K562 (cell line): ENCODE results near the gene RGS6. TPM values are rescaled to one million over a fixed set of nuclear protein-coding genes. Genes with fewer than 3 reads are reported as not detected.

Source experiments
- ATAC-seq: fragments of 200-7000 bp; cut with Tn5 transposase; 3 replicates; pipeline ENCODE4 v1.9.1; 2020; ENCODE audit warnings: moderate library complexity
- BruUV-seq: library from RNA; stranded (reverse); fragments of 400-500 nt; replicated peaks from 2 replicates; lab custom pipeline; 2021; lab: Mats Ljungman, UMichigan
- CTCF ChIA-PET: fragments of 300-600 bp; formaldehyde crosslinking; extraction: SDS; loops from one replicate; lab custom pipeline; 2021; ENCODE audit warnings: low intra/inter-chr PET ratio; lab: Yijun Ruan, JAX
- POLR2A ChIA-PET: fragments of 300-600, 350-650 bp; sonication (Branson Sonifier 250); formaldehyde crosslinking; extraction: SDS; loops from one replicate; lab custom pipeline; 2021; ENCODE audit warnings: antibody characterized with exemption, inconsistent platforms; lab: Yijun Ruan, JAX
- DNase-seq, 4 experiments: peaks; one replicate each; pipeline versions ENCODE4 v3.0.0 to v3.0.0-alpha.2; 2011 to 2018; ENCODE audit warnings: low spot score in 3 of 4, mixed read lengths in 3 of 4; ENCODE audit errors: extremely low read depth in 1 of 4
- FAIRE-seq: peaks from 2 replicates; lab custom pipeline; 2011; peaks lifted over from hg19 to GRCh38; lab: Jason Lieb, UNC
- H2AFZ ChIP-seq: 2 replicates; pipeline ENCODE4 v1.6.0; 2011; ENCODE audit warnings: low read depth, low read length, control low read depth, inconsistent platforms
- H3K27ac ChIP-seq: fragments of 200-600 bp; 3 replicates; pipeline ENCODE4 v1.8.0; 2011; ENCODE audit warnings: low read depth, mild to moderate bottlenecking, control low read depth, inconsistent platforms, low read length, moderate library complexity, mixed read lengths; ENCODE audit errors: extremely low read depth
- H3K27me3 ChIP-seq, 2 experiments: fragments of 300-600 bp in 1 of 2; 2 replicates in 1 of 2; 3 replicates in 1 of 2; pipeline versions ENCODE4 v1.6.0 to v1.8.0; 2011; ENCODE audit warnings: inconsistent platforms in 2 of 2, low read length in 2 of 2, mild to moderate bottlenecking in 1 of 2, mixed read lengths in 1 of 2, moderate library complexity in 1 of 2; ENCODE audit not compliant: control insufficient read depth in 2 of 2, insufficient read depth in 2 of 2
- H3K36me3 ChIP-seq: fragments of 300-600 bp; 3 replicates; pipeline ENCODE4 v1.8.0; 2011; ENCODE audit warnings: mild to moderate bottlenecking, low read length, inconsistent platforms; ENCODE audit not compliant: control insufficient read depth, insufficient read depth
- H3K4me1 ChIP-seq, 2 experiments: fragments of 200-600 bp in 1 of 2; replicated peaks in 1 of 2; 2 replicates in 1 of 2; 3 replicates in 1 of 2; pipeline versions ENCODE4 v1.5.1 to v1.8.0; 2011; ENCODE audit warnings: inconsistent platforms in 2 of 2, low read length in 2 of 2, mild to moderate bottlenecking in 1 of 2, mixed read lengths in 1 of 2, moderate library complexity in 1 of 2; ENCODE audit not compliant: control insufficient read depth in 2 of 2, insufficient read depth in 2 of 2
- H3K4me2 ChIP-seq: 2 replicates; pipeline ENCODE4 v1.6.1; 2011; ENCODE audit warnings: low read length, control low read depth, inconsistent platforms, mixed read lengths; ENCODE audit not compliant: insufficient read depth
- H3K4me3 ChIP-seq: fragments of 200-600 bp; sonication (generic), shearing (Covaris generic); 2 replicates; pipeline ENCODE4 v1.5.1; 2016; ENCODE audit warnings: control low read depth, inconsistent platforms
- H3K79me2 ChIP-seq: fragments of 200-600 bp; 3 replicates; pipeline ENCODE4 v1.8.0; 2011; ENCODE audit warnings: low read length, inconsistent platforms; ENCODE audit not compliant: control insufficient read depth, insufficient read depth
- H3K9ac ChIP-seq, 2 experiments: 2 replicates each; pipeline versions ENCODE4 v1.6.0 to v1.6.1; 2011; ENCODE audit warnings: low read depth in 2 of 2, low read length in 2 of 2, control low read depth in 1 of 2, inconsistent platforms in 1 of 2, mild to moderate bottlenecking in 1 of 2, mixed read lengths in 1 of 2; ENCODE audit not compliant: insufficient read depth in 1 of 2
- H3K9me1 ChIP-seq: one replicate; pipeline ENCODE4 v1.6.0; 2011; ENCODE audit warnings: inconsistent platforms, mild to moderate bottlenecking, low read length, moderate library complexity; ENCODE audit not compliant: control insufficient read depth, insufficient read depth
- H3K9me3 ChIP-seq: replicated peaks from 2 replicates; pipeline ENCODE4 v1.5.1; 2011; ENCODE audit warnings: low read depth, low read length, inconsistent platforms; ENCODE audit not compliant: control insufficient read depth, insufficient read depth
- H4K20me1 ChIP-seq: replicated peaks from 2 replicates; pipeline ENCODE4 v1.6.1; 2011; ENCODE audit warnings: low read length, inconsistent platforms, mixed read lengths; ENCODE audit not compliant: control insufficient read depth, insufficient read depth
- WGBS: fragments of 100-300 bp; shearing (Covaris generic); methylation state at CpG from one replicate; pipeline ENCODE4 v1.1.6; 2016; ENCODE audit warnings: low coverage, mixed read lengths; ENCODE audit not compliant: insufficient coverage; ENCODE audit errors: missing lambda C conversion rate; 5-methylcytosine and 5-hydroxymethylcytosine counted together
- in situ Hi-C: fragments of 300-500 bp; cut with MboI; formaldehyde crosslinking; loops from 4 replicates; pipeline ENCODE4 v1.15.0; 2018; ENCODE audit warnings: inconsistent platforms, mixed read lengths
- intact Hi-C: fragments of 100-400 bp; cut with micrococcal nuclease; formaldehyde crosslinking; loops from 2 replicates; pipeline ENCODE4 v1.14.2; 2022
- polyA plus RNA-seq, 8 experiments: library from polyadenylated mRNA; depleted of rRNA in 4 of 8; stranded (reverse) in 5 of 8; unstranded in 3 of 8; fragments of >200 nt; fragmentation: Nextera tagmentation in 2 of 8; fragmentation: Illumina TruSeq in 1 of 8; extraction: Ambion mirVana in 2 of 8; extraction: Trizol in 1 of 8; gene quantifications; 2 replicates each; pipeline versions ENCODE4 v1.2.1 to v1.2.3, GENCODE V29; 2011 to 2014; ENCODE audit warnings: inconsistent platforms in 1 of 8, missing spikeins in 1 of 8
- total RNA-seq, 7 experiments: library from RNA; depleted of rRNA in 6 of 7; stranded (reverse); fragments of >200 nt in 6 of 7; fragmentation: Illumina TruSeq in 2 of 7; extraction: Trizol in 2 of 7; gene quantifications; 2 replicates each; pipeline versions ENCODE4 v1.2.1 to v1.2.3, GENCODE V29; 2011 to 2021; ENCODE audit warnings: low replicate concordance in 1 of 7
- TF ChIP-seq, protein P1 (sequence below): IDR thresholded peaks from 2 replicates; pipeline ENCODE4 v1.6.1; 2016; ENCODE audit warnings: missing genetic modification characterization, missing compliant biosample characterization
- TF ChIP-seq, protein P2 (sequence below), 2 experiments: fragments of 450-650 bp; IDR thresholded peaks; 2 replicates each; pipeline ENCODE4 v1.6.1; 2016

The RGS6 gene
- total and polyA plus RNA-seq, 9 of the 15 experiments (the other 6 are each of a cell fraction or from before 2014, with no cell fraction given), result not detected

DNA sequence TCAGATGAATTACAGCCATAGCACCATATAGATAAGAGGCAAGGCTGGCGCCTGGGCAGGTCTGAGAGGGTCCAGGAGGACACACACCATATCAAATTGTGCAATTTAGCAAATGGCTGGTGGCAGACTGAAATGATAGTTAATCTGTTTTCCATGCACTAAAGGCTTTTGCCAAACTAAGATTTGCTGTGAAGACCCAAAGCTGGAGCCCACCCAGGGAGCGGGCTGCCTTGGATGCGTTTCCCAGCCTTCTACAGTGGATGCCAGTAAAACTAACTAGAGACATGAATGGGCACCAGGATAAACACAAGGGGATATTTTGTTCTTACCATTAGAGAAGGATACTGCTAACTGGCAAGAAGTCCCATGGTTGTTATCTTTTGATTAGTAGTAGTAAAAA lies 486.6 kb downstream of the RGS6 start:
- FAIRE-seq (no peak), DNase-seq (no peak), ATAC-seq (no peak)
- H3K4me2 ChIP-seq, result no peak overlapping the region
- TF ChIP-seq, protein P1, sequence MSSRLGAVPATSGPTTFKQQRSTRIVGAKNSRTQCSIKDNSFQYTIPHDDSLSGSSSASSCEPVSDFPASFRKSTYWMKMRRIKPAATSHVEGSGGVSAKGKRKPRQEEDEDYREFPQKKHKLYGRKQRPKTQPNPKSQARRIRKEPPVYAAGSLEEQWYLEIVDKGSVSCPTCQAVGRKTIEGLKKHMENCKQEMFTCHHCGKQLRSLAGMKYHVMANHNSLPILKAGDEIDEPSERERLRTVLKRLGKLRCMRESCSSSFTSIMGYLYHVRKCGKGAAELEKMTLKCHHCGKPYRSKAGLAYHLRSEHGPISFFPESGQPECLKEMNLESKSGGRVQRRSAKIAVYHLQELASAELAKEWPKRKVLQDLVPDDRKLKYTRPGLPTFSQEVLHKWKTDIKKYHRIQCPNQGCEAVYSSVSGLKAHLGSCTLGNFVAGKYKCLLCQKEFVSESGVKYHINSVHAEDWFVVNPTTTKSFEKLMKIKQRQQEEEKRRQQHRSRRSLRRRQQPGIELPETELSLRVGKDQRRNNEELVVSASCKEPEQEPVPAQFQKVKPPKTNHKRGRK (tag), result no peak
- TF ChIP-seq, protein P2, sequence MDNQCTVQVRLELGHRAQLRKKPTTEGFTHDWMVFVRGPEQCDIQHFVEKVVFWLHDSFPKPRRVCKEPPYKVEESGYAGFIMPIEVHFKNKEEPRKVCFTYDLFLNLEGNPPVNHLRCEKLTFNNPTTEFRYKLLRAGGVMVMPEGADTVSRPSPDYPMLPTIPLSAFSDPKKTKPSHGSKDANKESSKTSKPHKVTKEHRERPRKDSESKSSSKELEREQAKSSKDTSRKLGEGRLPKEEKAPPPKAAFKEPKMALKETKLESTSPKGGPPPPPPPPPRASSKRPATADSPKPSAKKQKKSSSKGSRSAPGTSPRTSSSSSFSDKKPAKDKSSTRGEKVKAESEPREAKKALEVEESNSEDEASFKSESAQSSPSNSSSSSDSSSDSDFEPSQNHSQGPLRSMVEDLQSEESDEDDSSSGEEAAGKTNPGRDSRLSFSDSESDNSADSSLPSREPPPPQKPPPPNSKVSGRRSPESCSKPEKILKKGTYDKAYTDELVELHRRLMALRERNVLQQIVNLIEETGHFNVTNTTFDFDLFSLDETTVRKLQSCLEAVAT (IDR thresholded peaks at IDR 0.05), result no peak
- no TSS peak for BruUV-seq
- no peak overlapping the region for H3K9ac ChIP-seq
- H2AFZ ChIP-seq, result no peak overlapping the region
- H3K79me2 ChIP-seq, result no peaks in the 10 kb centered on the region
- H3K36me3 ChIP-seq, result no peaks in the 10 kb centered on the region
- intact Hi-C loops (no loop called here), in situ Hi-C loops (no loop called here)
- no peak overlapping the region for H3K4me3 ChIP-seq
- POLR2A ChIA-PET, result no interaction called here
- no peak overlapping the region for H3K27ac ChIP-seq
- no peaks in the 10 kb centered on the region for H3K4me1 ChIP-seq
- H3K9me3 ChIP-seq, result no peaks in the 10 kb centered on the region
- CTCF ChIA-PET, result no interaction called here
- no peaks in the 10 kb centered on the region for H4K20me1 ChIP-seq
- 0% methylated on average over 3 of the region's 3 CpGs for WGBS
- no peaks in the 10 kb centered on the region for H3K27me3 ChIP-seq
- no peaks in the 10 kb centered on the region for H3K9me1 ChIP-seq
